CD14-positive monocyte (primary cell): ENCODE measurements around the gene CHST12. TPM values are rescaled to one million over a fixed set of nuclear protein-coding genes. Genes with fewer than 3 reads are reported as not detected.
A peak's percentile ranks its signal among the peaks of the same experiment; 100 is the strongest.

ENCODE experiments used
- DNase-seq, 3 donors: peaks; one replicate each; pipeline ENCODE4 v3.0.0-alpha.2; 2011 to 2022
- H2AFZ ChIP-seq: 2 replicates; pipeline ENCODE4 v1.6.0; 2012; ENCODE audit warnings: mild to moderate bottlenecking, low read depth, low read length, inconsistent platforms; ENCODE audit not compliant: insufficient read depth, poor library complexity, severe bottlenecking
- H3K27ac ChIP-seq, 2 donors: 1 replicate in 1 of 2; 2 replicates in 1 of 2; pipeline ENCODE4 v1.5.1; 2012 to 2013; ENCODE audit warnings: low read length in 2 of 2, control low read depth in 1 of 2, inconsistent platforms in 1 of 2, low read depth in 1 of 2, mild to moderate bottlenecking in 1 of 2
- H3K27me3 ChIP-seq, 2 donors: one replicate each; pipeline versions ENCODE4 v1.6.0 to v1.6.1; 2011 to 2013; ENCODE audit warnings: low read length in 2 of 2; ENCODE audit not compliant: control insufficient read depth in 2 of 2, insufficient read depth in 2 of 2
- H3K36me3 ChIP-seq, 2 donors: replicated peaks in 1 of 2; 1 replicate in 1 of 2; 2 replicates in 1 of 2; pipeline versions ENCODE4 v1.5.1 to v1.6.1; 2012 to 2013; ENCODE audit warnings: low read length in 2 of 2, control low read depth in 1 of 2, inconsistent platforms in 1 of 2, mild to moderate bottlenecking in 1 of 2; ENCODE audit not compliant: insufficient read depth in 2 of 2, control insufficient read depth in 1 of 2
- H3K4me1 ChIP-seq, 2 donors: 1 replicate in 1 of 2; 2 replicates in 1 of 2; pipeline versions ENCODE4 v1.5.1 to v1.6.1; 2012 to 2013; ENCODE audit warnings: low read length in 2 of 2, control low read depth in 1 of 2, inconsistent platforms in 1 of 2, mild to moderate bottlenecking in 1 of 2, moderate library complexity in 1 of 2; ENCODE audit not compliant: insufficient read depth in 2 of 2, control insufficient read depth in 1 of 2
- H3K4me2 ChIP-seq: replicated peaks from 2 replicates; pipeline ENCODE3; 2012; ENCODE audit warnings: low read length, moderate library complexity, mild to moderate bottlenecking; ENCODE audit not compliant: poor library complexity, severe bottlenecking; ENCODE audit errors: extremely low read depth
- H3K4me3 ChIP-seq, 3 experiments: fragments of 200-600 bp in 1 of 3; sonication (generic) in 1 of 3; replicated peaks in 1 of 3; 1 replicate in 2 of 3; 2 replicates in 1 of 3; pipeline ENCODE4 v1.5.1; 2011 to 2013; ENCODE audit warnings: low read length in 3 of 3, mild to moderate bottlenecking in 3 of 3, control low read depth in 2 of 3, low read depth in 2 of 3, inconsistent platforms in 1 of 3, moderate library complexity in 1 of 3
- H3K79me2 ChIP-seq: 2 replicates; pipeline ENCODE4 v1.6.0; 2012; ENCODE audit warnings: mild to moderate bottlenecking, control low read depth, inconsistent platforms, low read length, moderate library complexity; ENCODE audit not compliant: insufficient read depth
- H3K9ac ChIP-seq: 2 replicates; pipeline ENCODE4 v1.6.0; 2017; ENCODE audit warnings: low read length, mild to moderate bottlenecking; ENCODE audit not compliant: insufficient read depth, poor library complexity, severe bottlenecking
- H3K9me3 ChIP-seq, 2 donors: replicated peaks in 1 of 2; 1 replicate in 1 of 2; 2 replicates in 1 of 2; pipeline versions ENCODE4 v1.5.1 to v1.6.1; 2012 to 2013; ENCODE audit warnings: low read length in 2 of 2, control low read depth in 1 of 2; ENCODE audit not compliant: control insufficient read depth in 1 of 2, insufficient read depth in 1 of 2
- H4K20me1 ChIP-seq: 2 replicates; pipeline ENCODE4 v1.6.0; 2012; ENCODE audit warnings: mild to moderate bottlenecking, low read length, control low read depth, moderate library complexity; ENCODE audit not compliant: insufficient read depth
- H3K27ac Mint-ChIP-seq, 7 donors: one replicate each; pipeline ENCODE4 v1.8.0; 2020; ENCODE audit warnings: mild to moderate bottlenecking in 7 of 7, mixed read lengths in 7 of 7, moderate library complexity in 6 of 7, inconsistent platforms in 2 of 7
- H3K27me3 Mint-ChIP-seq, 3 donors: one replicate each; pipeline ENCODE4 v1.8.0; 2021 to 2022; ENCODE audit warnings: low read depth in 3 of 3, mild to moderate bottlenecking in 3 of 3, mixed read lengths in 3 of 3, moderate library complexity in 3 of 3, inconsistent platforms in 1 of 3
- H3K36me3 Mint-ChIP-seq, 2 donors: one replicate each; pipeline ENCODE4 v1.8.0; 2020; ENCODE audit warnings: mixed read lengths in 2 of 2, inconsistent platforms in 1 of 2, mild to moderate bottlenecking in 1 of 2
- H3K4me1 Mint-ChIP-seq: one replicate; pipeline ENCODE4 v1.8.0; 2020; ENCODE audit warnings: mild to moderate bottlenecking, mixed read lengths
- H3K4me3 Mint-ChIP-seq, 2 donors: one replicate each; pipeline ENCODE4 v1.8.0; 2020; ENCODE audit warnings: mild to moderate bottlenecking in 2 of 2, mixed read lengths in 2 of 2, moderate library complexity in 1 of 2
- H3K9me3 Mint-ChIP-seq, 7 donors: one replicate each; pipeline ENCODE4 v1.8.0; 2020 to 2022; ENCODE audit warnings: mixed read lengths in 7 of 7, mild to moderate bottlenecking in 6 of 7, moderate library complexity in 6 of 7, inconsistent platforms in 2 of 7
- CTCF ChIP-seq: fragments of 200-600 bp; IDR thresholded peaks from one replicate; pipeline ENCODE4 v1.8.0; 2022; ENCODE audit warnings: antibody characterized with exemption, mild to moderate bottlenecking
- WGBS: methylation state at CpG from one replicate; pipeline ENCODE4 v1.1.5; 2013; ENCODE audit warnings: missing lambda C conversion rate; ENCODE audit not compliant: insufficient coverage; 5-methylcytosine and 5-hydroxymethylcytosine counted together
- intact Hi-C, 2 donors: fragments of 100-400 bp; cut with micrococcal nuclease; formaldehyde crosslinking; loops; one replicate each; pipeline versions ENCODE4 v1.15.0 to v1.15.1; 2023
- polyA plus RNA-seq, 3 donors: library from polyadenylated mRNA; depleted of rRNA in 1 of 3; unstranded in 2 of 3; stranded (reverse) in 1 of 3; fragments of 300-500 nt in 2 of 3; fragments of >200 nt in 1 of 3; fragmentation: Illumina TruSeq in 2 of 3; gene quantifications; 1 replicate in 2 of 3; 2 replicates in 1 of 3; pipeline ENCODE4 v1.2.3, GENCODE V29; 2012 to 2021

Gene CHST12
- polyA plus RNA-seq, 3 donors: 5.8 to 10.6 (median 7.5) TPM

GRCh38 chr7:2421943-2422310 lies 18.5 kb downstream of the CHST12 start:
- H3K4me3 ChIP-seq: no peak overlapping the region
- Mint-ChIP-seq H3K27ac (peak overlapping the region in 1 of 7 donors; percentile 63), H3K9me3 (no peaks in the 10 kb centered on the region), H3K4me1 (peaks cover 8% of the 10 kb centered on the region), H3K4me3 (no peak overlapping the region), H3K27me3 (peaks cover 0 to 1% (median 0%) of the 10 kb centered on the region in 3 donors), H3K36me3 (peaks cover 6 to 30% of the 10 kb centered on the region in 2 donors)
- H3K4me2 ChIP-seq: no peak overlapping the region
- 60% methylated on average over 7 of the region's 9 CpGs for WGBS
- H4K20me1 ChIP-seq: no peaks in the 10 kb centered on the region
- no peaks in the 10 kb centered on the region for H3K4me1 ChIP-seq
- no peak overlapping the region for H3K27ac ChIP-seq
- no peak for DNase-seq
- no peak overlapping the region for H3K9ac ChIP-seq
- H2AFZ ChIP-seq: no peak overlapping the region
- H3K9me3 ChIP-seq: no peaks in the 10 kb centered on the region
- no peak for TF ChIP-seq CTCF
- H3K79me2 ChIP-seq: peaks cover 90% of the 10 kb centered on the region
- H3K27me3 ChIP-seq: no peaks in the 10 kb centered on the region
- peaks cover 0 to 6% of the 10 kb centered on the region in 2 donors for H3K36me3 ChIP-seq
- intact Hi-C loops: no loop called here

GRCh38 chr7:2425749-2426148 lies 22.3 kb downstream of the CHST12 start:
- Histone ChIP-seq H3K27me3 (no peaks in the 10 kb centered on the region), H2AFZ (no peak overlapping the region), H3K36me3 (peaks cover 0 to 6% of the 10 kb centered on the region in 2 donors), H3K4me2 (no peak overlapping the region), H3K79me2 (peaks cover 74% of the 10 kb centered on the region), H4K20me1 (no peaks in the 10 kb centered on the region), H3K4me1 (peaks cover 0 to 4% of the 10 kb centered on the region in 2 donors), H3K4me3 (no peak overlapping the region), H3K9me3 (peaks cover 2 to 6% of the 10 kb centered on the region in 2 donors), H3K9ac (no peak overlapping the region), H3K27ac (no peak overlapping the region)
- Mint-ChIP-seq H3K9me3 (peaks cover 1 to 8% (median 3%) of the 10 kb centered on the region in 7 donors), H3K4me3 (no peak overlapping the region), H3K27me3 (peaks cover 0 to 1% (median 0%) of the 10 kb centered on the region in 3 donors), H3K4me1 (peaks cover 15% of the 10 kb centered on the region), H3K36me3 (peaks cover 6 to 32% of the 10 kb centered on the region in 2 donors), H3K27ac (peak overlapping the region in 1 of 7 donors; percentile 33)
- no peak for TF ChIP-seq CTCF
- no peak for DNase-seq
- WGBS: 96% methylated on average over 7 of the region's 10 CpGs
- intact Hi-C loops: no loop called here
